ENCODE measurements around the gene GPATCH2. TPM values are rescaled to one million over a fixed set of nuclear protein-coding genes. Genes with fewer than 3 reads are reported as not detected.

GPATCH2 gene
- total RNA-seq, 1 experiment from 2014 or later = 11.3 TPM

- no peak overlapping the region for H2AFZ ChIP-seq (ENCODE audit: low read depth, low read length, poor library complexity, severe bottlenecking)
- no peaks in the 10 kb centered on the region for H3K9me3 ChIP-seq (ENCODE audit: control insufficient read depth in 1 of 2, insufficient read depth in 1 of 2, low read depth in 1 of 2, low read length in 2 of 2)
- H3K4me2 ChIP-seq (ENCODE audit: low read length) = no peak overlapping the region
- H3K27ac ChIP-seq (ENCODE audit: low read depth, low read length) = no peak overlapping the region
- TF ChIP-seq EGR1 (IDR thresholded peaks at IDR 0.05; ENCODE audit: low read depth) (no peak), TCF7L2 (IDR thresholded peaks at IDR 0.05; ENCODE audit: borderline replicate concordance, extremely low read depth, insufficient read depth, insufficient read length) (no peak), JUND (IDR thresholded peaks at IDR 0.05) (no peak), SP1 (IDR thresholded peaks at IDR 0.05; ENCODE audit: low read depth) (no peak), YY1 (IDR thresholded peaks at IDR 0.05; ENCODE audit: extremely low read depth, insufficient replicate concordance, low read depth, low read length) (no peak), ZFX (IDR thresholded peaks at IDR 0.05) (no peak), CEBPB (IDR thresholded peaks at IDR 0.05; ENCODE audit: low read depth) (no peak), EZH2phosphoT487 (IDR thresholded peaks at IDR 0.05; ENCODE audit: borderline replicate concordance) (no peak), CBX3 (IDR thresholded peaks at IDR 0.05; ENCODE audit: low read depth) (no peak), ATF3 (IDR thresholded peaks at IDR 0.05) (no peak), CTCF (IDR thresholded peaks at IDR 0.05 in 2 of 3, conservative IDR thresholded peaks at IDR 0.05 in 1 of 3; ENCODE audit: borderline replicate concordance in 1 of 3, insufficient read depth in 1 of 3, low read depth in 2 of 3, low read length in 2 of 3) (no peak), ZNF274 (IDR thresholded peaks at IDR 0.05; ENCODE audit: low read depth, low read length) (no peak), SIN3A (IDR thresholded peaks at IDR 0.05; ENCODE audit: low read depth) (no peak), MAX (IDR thresholded peaks at IDR 0.05) (no peak), FOSL1 (IDR thresholded peaks at IDR 0.05; ENCODE audit: low read depth) (no peak), ELF1 (IDR thresholded peaks at IDR 0.05; ENCODE audit: borderline replicate concordance, low read depth) (no peak), POLR2A (IDR thresholded peaks at IDR 0.05; ENCODE audit: borderline replicate concordance, extremely low read depth, insufficient read depth, insufficient read length) (no peak), RAD21 (IDR thresholded peaks at IDR 0.05; ENCODE audit: low read depth) (no peak), SRF (IDR thresholded peaks at IDR 0.05; ENCODE audit: low read depth) (no peak)
- no peaks in the 10 kb centered on the region for H3K9me2 ChIP-seq (ENCODE audit: insufficient read depth)
- RAD21 ChIA-PET (ENCODE audit: low non-redundant PET in 1 of 2, low total read pairs in 2 of 2, uncharacterized antibody in 2 of 2, unreplicated experiment in 2 of 2) = no interaction called here
- H4K20me1 ChIP-seq (ENCODE audit: insufficient read depth) = no peaks in the 10 kb centered on the region
- CTCF ChIA-PET = no interaction called here
- H3K9ac ChIP-seq (ENCODE audit: low read length) = no peak overlapping the region
- no peaks in the 10 kb centered on the region for H3K79me2 ChIP-seq (ENCODE audit: insufficient read depth, low read length)
- POLR2A ChIA-PET = no interaction called here
- intact Hi-C loops (cut with micrococcal nuclease) = no loop called here
- no peak for ATAC-seq
- H3K27me3 ChIP-seq (ENCODE audit: insufficient read depth, low read length) = no peaks in the 10 kb centered on the region
- DNase-seq (ENCODE audit: low read depth, low spot score) = no peak
- H3K36me3 ChIP-seq (ENCODE audit: control insufficient read depth in 1 of 2, insufficient read depth in 2 of 2, low read length in 2 of 2) = no peaks in the 10 kb centered on the region; a peak in 1 of 4 replicates
- no peaks in the 10 kb centered on the region for H3K4me1 ChIP-seq (ENCODE audit: control insufficient read depth in 1 of 2, insufficient read depth in 2 of 2, low read length in 2 of 2)
- BruUV-seq (replicated peaks) = no TSS peak
- H3K4me3 ChIP-seq (replicated peaks in 1 of 2; ENCODE audit: low read depth in 1 of 2, low read length in 2 of 2) = no peak overlapping the region
Measured at GRCh38 chr1:217425422-217425821, 205.5 kb downstream of the GPATCH2 start.
